GM12801 (cell line): ENCODE results near the gene FRMD4A.

ENCODE experiments used
- CTCF ChIP-seq: IDR thresholded peaks from one replicate; pipeline ENCODE4 v1.5.1; 2011; ENCODE audit warnings: control low read depth; ENCODE audit not compliant: insufficient read length; ENCODE audit errors: extremely low read depth

FRMD4A gene

GRCh38 chr10:14370894-14371293 lies 40.2 kb upstream of the FRMD4A start:
- no peak for TF ChIP-seq CTCF

- TF ChIP-seq CTCF: no peak
Measured at GRCh38 chr10:14369906-14370305, 39.2 kb upstream of the FRMD4A start.

GRCh38 chr10:14366760-14367159 lies 36.0 kb upstream of the FRMD4A start:
- TF ChIP-seq CTCF: no peak

GRCh38 chr10:14365266-14365665 lies 34.5 kb upstream of the FRMD4A start:
- TF ChIP-seq CTCF: no peak

- TF ChIP-seq CTCF: no peak
Measured at GRCh38 chr10:14362104-14362503, 31.4 kb upstream of the FRMD4A start.

- TF ChIP-seq CTCF: no peak
Measured at GRCh38 chr10:14360961-14361360, 30.2 kb upstream of the FRMD4A start.

GRCh38 chr10:14360515-14360914 lies 29.8 kb upstream of the FRMD4A start:
- no peak for TF ChIP-seq CTCF
